CD4-positive, alpha-beta T cell treated with Interleukin-12 subunit alpha and Interleukin-12 subunit beta, for 1 hour (primary cell): ENCODE data around the gene SERF2.

Experiments
- DNase-seq: peaks from one replicate; pipeline ENCODE4 v3.0.0-alpha.2; 2020

SERF2 gene

GRCh38 chr15:43791993-43792760 lies at the start of gene SERF2:
Gene SERF2, plus strand, starts transcription at chr15:43792320. Its CDS starts 57 bp downstream, at chr15:43792377.
- DNase-seq: peak; percentile 100

- peak; percentile 88 for DNase-seq
These were observed 45.7 kb upstream of the SERF2 start, which contains the start of gene PDIA3 for GRCh38 chr15:43746245-43746902. Gene PDIA3, plus strand, starts transcription at chr15:43746438. Its CDS starts 102 bp downstream, at chr15:43746540.

GRCh38 chr15:43746903-43747309 lies 45.2 kb upstream of the SERF2 start:
- DNase-seq: peak; percentile 38

- DNase-seq: peak; percentile 56
These were observed 43.7 kb upstream of the SERF2 start for GRCh38 chr15:43748376-43748775.

GRCh38 chr15:43749690-43750345 lies 42.3 kb upstream of the SERF2 start:
- peak; percentile 73 for DNase-seq

GRCh38 chr15:43751885-43752284 lies 40.2 kb upstream of the SERF2 start:
- DNase-seq: no peak

GRCh38 chr15:43762824-43763223 lies 29.3 kb upstream of the SERF2 start:
- no peak for DNase-seq

- DNase-seq: no peak
These were observed 28.2 kb upstream of the SERF2 start for GRCh38 chr15:43763819-43764446.

- DNase-seq: peak; percentile 70
These were observed 22.4 kb upstream of the SERF2 start for GRCh38 chr15:43769584-43770228.

GRCh38 chr15:43771816-43772215 lies 20.3 kb upstream of the SERF2 start:
- DNase-seq: no peak

- no peak for DNase-seq
These were observed 19.5 kb upstream of the SERF2 start for GRCh38 chr15:43772624-43773023.

GRCh38 chr15:43774062-43774461 lies 18.1 kb upstream of the SERF2 start:
- DNase-seq: no peak

- no peak for DNase-seq
These were observed 16.6 kb upstream of the SERF2 start for GRCh38 chr15:43775411-43775965.

- DNase-seq: peak; percentile 26
These were observed 15.9 kb upstream of the SERF2 start for GRCh38 chr15:43776101-43776717.

- DNase-seq: peak; percentile 80
These were observed 15.3 kb upstream of the SERF2 start, which contains the start of gene ELL3 for GRCh38 chr15:43776718-43777266. Gene ELL3, minus strand, starts transcription at chr15:43776966. Its CDS starts 65 bp downstream, at chr15:43776901.

GRCh38 chr15:43777267-43777914 lies 14.7 kb upstream of the SERF2 start:
- DNase-seq: peak; percentile 87

GRCh38 chr15:43779016-43779415 lies 13.1 kb upstream of the SERF2 start:
- no peak for DNase-seq

GRCh38 chr15:43789409-43789808 lies 2.7 kb upstream of the SERF2 start:
- DNase-seq: no peak

GRCh38 chr15:43792761-43793476 lies 799 bp downstream of the SERF2 start:
- DNase-seq: peak; percentile 53

- no peak for DNase-seq
These were observed 1.5 kb downstream of the SERF2 start for GRCh38 chr15:43793647-43794046.
